ENCODE results near the gene UBE2J2.

- TF ChIP-seq CTCF (conservative IDR thresholded peaks at IDR 0.05), result peak; percentile 80
- no peak for TF ChIP-seq EZH2 (IDR thresholded peaks at IDR 0.05; ENCODE audit: low read depth)
These were observed 18.1 kb upstream of the UBE2J2 start for GRCh38 chr1:1291548-1292441.

Measured in PC-9 (cell line).